Uterus (tissue), 4 donors: ENCODE results near the gene UVRAG. TPM values are rescaled to one million over a fixed set of nuclear protein-coding genes. Genes with fewer than 3 reads are reported as not detected.

Source experiments
- DNase-seq, 2 donors: peaks; one replicate each; pipeline ENCODE4 v3.0.0-alpha.2; 2019 to 2020
- H3K27ac ChIP-seq, 2 donors: fragments of 200-600 bp; sonication (generic); 1 replicate in 1 of 2; 2 replicates in 1 of 2; pipeline ENCODE4 v1.5.1; 2016 to 2018
- H3K27me3 ChIP-seq, 2 donors: fragments of 200-600 bp; sonication (generic); one replicate each; pipeline ENCODE4 v1.5.1; 2018 to 2019; ENCODE audit warnings: control low read depth in 1 of 2
- H3K36me3 ChIP-seq, 2 donors: fragments of 200-600 bp; sonication (generic); one replicate each; pipeline ENCODE4 v1.5.1; 2019; ENCODE audit warnings: control low read depth in 1 of 2
- H3K4me1 ChIP-seq, 2 donors: fragments of 200-600 bp; sonication (generic); one replicate each; pipeline ENCODE4 v1.5.1; 2018 to 2019; ENCODE audit warnings: control low read depth in 1 of 2
- H3K4me3 ChIP-seq, 2 donors: fragments of 200-600 bp; sonication (generic); 1 replicate in 1 of 2; 2 replicates in 1 of 2; pipeline ENCODE4 v1.5.1; 2018 to 2019; ENCODE audit warnings: mild to moderate bottlenecking in 1 of 2
- H3K9me3 ChIP-seq, 2 donors: fragments of 200-600 bp; sonication (generic); one replicate each; pipeline ENCODE4 v1.5.1; 2019; ENCODE audit warnings: control low read depth in 1 of 2
- POLR2A ChIP-seq, 2 donors: fragments of 450-650 bp; IDR thresholded peaks; one replicate each; pipeline ENCODE4 v1.6.1; 2016; ENCODE audit warnings: antibody characterized with exemption in 2 of 2, mild to moderate bottlenecking in 1 of 2, moderate library complexity in 1 of 2
- intact Hi-C: fragments of 100-400 bp; cut with DNase I; formaldehyde crosslinking; loops from one replicate; pipeline ENCODE4 v1.15.1; 2023; ENCODE audit warnings: low total_unique reads
- total RNA-seq, 4 donors: library from RNA; depleted of rRNA in 3 of 4; stranded (reverse); fragments of >200 nt in 3 of 4; gene quantifications; one replicate each; pipeline versions ENCODE4 v1.1.0 to v1.2.4, GENCODE V29; 2014 to 2023
- TF ChIP-seq, protein P1 (sequence below), 4 experiments: fragments of 200-600 bp in 2 of 4; fragments of 450-650 bp in 2 of 4; sonication (generic) in 2 of 4; IDR thresholded peaks; one replicate each; pipeline ENCODE4 v1.5.1; 2016 to 2019; ENCODE audit warnings: antibody characterized with exemption in 4 of 4, mild to moderate bottlenecking in 2 of 4, moderate library complexity in 1 of 4
- donor health status: DM: yes; HTN: yes; CAD: no.

Gene UVRAG
- total RNA-seq, 4 donors from 2014 or later: 14.9 to 42.9 (median 26.4) TPM

DNA sequence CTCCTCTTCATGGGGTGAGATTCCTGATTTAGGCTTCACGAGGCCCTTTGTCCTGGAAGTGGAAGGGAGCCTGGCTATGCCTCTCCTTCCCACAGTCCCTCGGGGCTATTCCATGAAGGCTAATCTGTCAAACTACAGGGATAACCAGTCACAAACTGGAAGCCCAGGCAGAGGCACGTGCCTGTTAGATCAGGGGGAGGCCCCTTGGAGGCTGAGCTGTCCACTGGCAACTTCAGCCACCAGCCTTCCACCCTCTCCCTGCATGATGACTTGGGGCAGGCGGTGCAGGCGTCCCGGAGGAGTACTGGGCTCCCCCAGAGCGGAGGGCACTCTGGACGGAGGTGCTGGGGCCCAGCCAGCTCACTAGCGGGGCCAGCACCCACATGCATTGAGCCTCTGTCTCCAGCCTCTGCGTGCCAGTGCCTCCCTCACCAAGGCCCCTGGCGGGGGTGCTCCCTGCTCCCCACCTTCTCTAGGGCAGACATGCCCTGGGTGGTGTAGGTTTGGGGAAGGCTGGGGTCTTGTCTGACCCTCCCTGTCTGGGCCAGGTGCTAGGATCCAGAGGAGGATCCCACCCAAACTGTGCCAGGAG, 348.4 kb downstream of the UVRAG start:
- no peak for DNase-seq
- H3K4me1 ChIP-seq: no peaks in the 10 kb centered on the region
- H3K36me3 ChIP-seq: no peaks in the 10 kb centered on the region
- no peaks in the 10 kb centered on the region for H3K9me3 ChIP-seq
- H3K27ac ChIP-seq: no peak overlapping the region
- no peak overlapping the region for H3K4me3 ChIP-seq
- TF ChIP-seq, protein P1, sequence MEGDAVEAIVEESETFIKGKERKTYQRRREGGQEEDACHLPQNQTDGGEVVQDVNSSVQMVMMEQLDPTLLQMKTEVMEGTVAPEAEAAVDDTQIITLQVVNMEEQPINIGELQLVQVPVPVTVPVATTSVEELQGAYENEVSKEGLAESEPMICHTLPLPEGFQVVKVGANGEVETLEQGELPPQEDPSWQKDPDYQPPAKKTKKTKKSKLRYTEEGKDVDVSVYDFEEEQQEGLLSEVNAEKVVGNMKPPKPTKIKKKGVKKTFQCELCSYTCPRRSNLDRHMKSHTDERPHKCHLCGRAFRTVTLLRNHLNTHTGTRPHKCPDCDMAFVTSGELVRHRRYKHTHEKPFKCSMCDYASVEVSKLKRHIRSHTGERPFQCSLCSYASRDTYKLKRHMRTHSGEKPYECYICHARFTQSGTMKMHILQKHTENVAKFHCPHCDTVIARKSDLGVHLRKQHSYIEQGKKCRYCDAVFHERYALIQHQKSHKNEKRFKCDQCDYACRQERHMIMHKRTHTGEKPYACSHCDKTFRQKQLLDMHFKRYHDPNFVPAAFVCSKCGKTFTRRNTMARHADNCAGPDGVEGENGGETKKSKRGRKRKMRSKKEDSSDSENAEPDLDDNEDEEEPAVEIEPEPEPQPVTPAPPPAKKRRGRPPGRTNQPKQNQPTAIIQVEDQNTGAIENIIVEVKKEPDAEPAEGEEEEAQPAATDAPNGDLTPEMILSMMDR (IDR thresholded peaks at IDR 0.05): no peak
- TF ChIP-seq POLR2A (IDR thresholded peaks at IDR 0.05): no peak
- H3K27me3 ChIP-seq: no peaks in the 10 kb centered on the region
- intact Hi-C loops: loop anchor here (10.0 kb wide), 1 partner anchor 369 kb away; no protein-coding TSS in a partner anchor

- no peaks in the 10 kb centered on the region for H3K9me3 ChIP-seq
- TF ChIP-seq, protein P1 (IDR thresholded peaks at IDR 0.05): no peak
- no peak for TF ChIP-seq POLR2A (IDR thresholded peaks at IDR 0.05)
Observed at GRCh38 chr11:76164081-76164480, 349.1 kb downstream of the UVRAG start.

GRCh38 chr11:76164861-76165751, 350.1 kb downstream of the UVRAG start:
- intact Hi-C loops: loop anchor here (10.0 kb wide), 1 partner anchor 370 kb away; no protein-coding TSS in a partner anchor
- DNase-seq: no peak
- Histone ChIP-seq H3K4me3 (no peak overlapping the region), H3K27ac (no peak overlapping the region), H3K9me3 (no peaks in the 10 kb centered on the region), H3K36me3 (no peaks in the 10 kb centered on the region), H3K27me3 (no peaks in the 10 kb centered on the region), H3K4me1 (no peaks in the 10 kb centered on the region)
- TF ChIP-seq POLR2A (IDR thresholded peaks at IDR 0.05): no peak
- TF ChIP-seq, protein P1 (IDR thresholded peaks at IDR 0.05): no peak

More at GRCh38 chr11:76164081-76164480, 349.1 kb downstream of the UVRAG start:
- no peaks in the 10 kb centered on the region for H3K36me3 ChIP-seq
- H3K4me3 ChIP-seq: no peak overlapping the region
- H3K27ac ChIP-seq: no peak overlapping the region
- no peak for DNase-seq
- H3K27me3 ChIP-seq: no peaks in the 10 kb centered on the region
- intact Hi-C loops: loop anchor here (10.0 kb wide), 1 partner anchor 369 kb away; no protein-coding TSS in a partner anchor
- no peaks in the 10 kb centered on the region for H3K4me1 ChIP-seq

GRCh38 chr11:76166314-76166713, 351.3 kb downstream of the UVRAG start:
- no peak for DNase-seq
- no peaks in the 10 kb centered on the region for H3K27me3 ChIP-seq
- H3K4me1 ChIP-seq: no peaks in the 10 kb centered on the region
- no peak for TF ChIP-seq POLR2A (IDR thresholded peaks at IDR 0.05)
- TF ChIP-seq, protein P1 (IDR thresholded peaks at IDR 0.05): no peak
- intact Hi-C loops: loop anchor here (10.0 kb wide), 1 partner anchor 372 kb away; no protein-coding TSS in a partner anchor
- no peak overlapping the region for H3K27ac ChIP-seq
- H3K9me3 ChIP-seq: no peaks in the 10 kb centered on the region
- no peak overlapping the region for H3K4me3 ChIP-seq
- H3K36me3 ChIP-seq: no peaks in the 10 kb centered on the region

GRCh38 chr11:76167590-76167989, 352.6 kb downstream of the UVRAG start:
- no peak overlapping the region for H3K27ac ChIP-seq
- H3K36me3 ChIP-seq: no peaks in the 10 kb centered on the region
- intact Hi-C loops: loop anchor here (10.0 kb wide), 1 partner anchor 373 kb away; no protein-coding TSS in a partner anchor
- no peak overlapping the region for H3K4me3 ChIP-seq
- H3K4me1 ChIP-seq: no peaks in the 10 kb centered on the region
- no peaks in the 10 kb centered on the region for H3K27me3 ChIP-seq
- TF ChIP-seq POLR2A (IDR thresholded peaks at IDR 0.05): no peak
- TF ChIP-seq, protein P1 (IDR thresholded peaks at IDR 0.05): no peak
- no peaks in the 10 kb centered on the region for H3K9me3 ChIP-seq
- DNase-seq: no peak
